Sigmoid colon (tissue), 4 donors: ENCODE results near the gene ALOX5.

Source experiments
- POLR2A ChIP-seq, 2 donors: fragments of 450-650 bp; IDR thresholded peaks; one replicate each; pipeline ENCODE4 v1.6.1; 2016; ENCODE audit warnings: antibody characterized with exemption in 2 of 2, mild to moderate bottlenecking in 2 of 2, moderate library complexity in 2 of 2
- POLR2AphosphoS5 ChIP-seq, 4 donors: sonication (generic); formaldehyde crosslinking; IDR thresholded peaks; one replicate each; pipeline ENCODE4 v1.6.1; 2017; ENCODE audit warnings: antibody characterized with exemption in 4 of 4

DNA sequence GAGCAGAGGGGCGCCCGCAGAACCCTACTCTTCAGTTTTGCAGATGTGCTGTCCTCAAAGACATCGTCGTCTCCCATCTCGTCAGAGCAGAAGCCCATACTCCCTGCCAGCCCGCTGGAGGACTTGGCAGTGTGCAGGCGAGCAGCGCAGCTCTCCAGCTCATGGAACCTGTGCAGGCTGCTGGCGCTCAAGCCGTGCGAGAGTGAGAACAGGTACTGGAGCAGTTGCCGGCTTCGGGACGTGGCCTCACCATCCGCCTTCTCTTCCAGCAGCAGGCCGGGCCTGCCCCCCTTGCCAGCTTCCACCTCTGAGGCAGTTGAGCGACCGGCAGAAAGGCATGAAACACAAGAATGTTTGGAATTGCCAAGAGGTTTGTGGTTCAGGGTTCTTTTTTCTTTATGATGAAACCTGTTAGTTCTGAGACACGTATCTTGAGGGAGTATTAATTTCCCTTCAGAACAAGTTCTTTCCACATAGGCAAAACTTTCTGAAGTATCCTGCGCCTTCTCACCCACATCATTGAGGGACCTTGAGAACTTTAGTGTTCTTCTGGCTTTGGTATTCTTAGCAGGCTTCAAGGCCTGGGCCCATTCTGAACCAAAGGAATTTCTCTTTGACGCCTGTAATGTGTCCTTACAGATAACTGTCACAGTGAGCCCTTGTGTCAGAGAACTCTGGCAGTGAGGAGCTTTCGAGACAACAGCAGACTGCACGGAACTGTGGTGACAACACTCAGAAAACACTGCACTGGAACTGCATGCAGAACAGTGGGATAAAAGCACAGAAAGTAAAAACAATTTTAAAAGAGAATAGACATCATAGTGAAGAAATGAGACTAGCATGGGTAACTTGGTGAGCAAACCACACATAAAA is 89.5 kb downstream of the ALOX5 start:
- TF ChIP-seq POLR2A (IDR thresholded peaks at IDR 0.05) (no peak), POLR2AphosphoS5 (IDR thresholded peaks at IDR 0.05) (no peak)
